Epithelial cell of proximal tubule (primary cell): ENCODE results near the gene ANOS1. TPM values are rescaled to one million over a fixed set of nuclear protein-coding genes. Genes with fewer than 3 reads are reported as not detected.

ENCODE experiments used
- DNase-seq: peaks from one replicate; pipeline ENCODE4 v3.0.0-alpha.2; 2011; ENCODE audit warnings: low read depth
- H3K4me3 ChIP-seq: 2 replicates; pipeline ENCODE4 v1.5.1; 2011; ENCODE audit warnings: low read depth, mild to moderate bottlenecking, low read length
- total RNA-seq: library from RNA; depleted of rRNA; stranded (reverse); fragments of >200 nt; gene quantifications from 2 replicates; pipeline ENCODE4 v1.2.3, GENCODE V29; 2015
- TF ChIP-seq, protein P1 (sequence below): conservative IDR thresholded peaks from 2 replicates; pipeline ENCODE4 v1.5.1; 2012; ENCODE audit warnings: low read depth, mild to moderate bottlenecking, low read length

The ANOS1 gene
- total RNA-seq, 1 donor from 2014 or later, result 2.3 TPM

DNA sequence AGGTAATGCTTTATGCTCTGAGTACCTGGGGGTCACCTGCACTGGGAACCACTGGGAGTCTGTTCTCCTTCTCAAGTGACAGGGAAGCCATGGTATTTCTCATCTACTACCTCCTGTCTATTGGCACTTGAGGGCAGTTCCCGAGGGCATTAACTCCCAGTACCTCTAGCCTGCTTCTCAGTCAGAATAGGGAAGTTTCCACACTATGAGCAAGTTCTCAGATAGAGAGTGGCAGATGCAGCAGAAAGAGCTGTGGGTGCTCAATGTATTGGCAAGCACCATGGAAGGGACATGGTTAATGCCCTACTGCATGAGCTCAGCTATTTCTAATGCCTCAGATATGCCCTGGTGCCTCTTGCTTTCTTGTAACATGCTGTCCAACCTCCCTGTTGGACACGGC is 74.1 kb downstream of the ANOS1 start:
- no peak for DNase-seq
- no peak overlapping the region for H3K4me3 ChIP-seq
- TF ChIP-seq, protein P1, sequence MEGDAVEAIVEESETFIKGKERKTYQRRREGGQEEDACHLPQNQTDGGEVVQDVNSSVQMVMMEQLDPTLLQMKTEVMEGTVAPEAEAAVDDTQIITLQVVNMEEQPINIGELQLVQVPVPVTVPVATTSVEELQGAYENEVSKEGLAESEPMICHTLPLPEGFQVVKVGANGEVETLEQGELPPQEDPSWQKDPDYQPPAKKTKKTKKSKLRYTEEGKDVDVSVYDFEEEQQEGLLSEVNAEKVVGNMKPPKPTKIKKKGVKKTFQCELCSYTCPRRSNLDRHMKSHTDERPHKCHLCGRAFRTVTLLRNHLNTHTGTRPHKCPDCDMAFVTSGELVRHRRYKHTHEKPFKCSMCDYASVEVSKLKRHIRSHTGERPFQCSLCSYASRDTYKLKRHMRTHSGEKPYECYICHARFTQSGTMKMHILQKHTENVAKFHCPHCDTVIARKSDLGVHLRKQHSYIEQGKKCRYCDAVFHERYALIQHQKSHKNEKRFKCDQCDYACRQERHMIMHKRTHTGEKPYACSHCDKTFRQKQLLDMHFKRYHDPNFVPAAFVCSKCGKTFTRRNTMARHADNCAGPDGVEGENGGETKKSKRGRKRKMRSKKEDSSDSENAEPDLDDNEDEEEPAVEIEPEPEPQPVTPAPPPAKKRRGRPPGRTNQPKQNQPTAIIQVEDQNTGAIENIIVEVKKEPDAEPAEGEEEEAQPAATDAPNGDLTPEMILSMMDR, result no peak

DNA sequence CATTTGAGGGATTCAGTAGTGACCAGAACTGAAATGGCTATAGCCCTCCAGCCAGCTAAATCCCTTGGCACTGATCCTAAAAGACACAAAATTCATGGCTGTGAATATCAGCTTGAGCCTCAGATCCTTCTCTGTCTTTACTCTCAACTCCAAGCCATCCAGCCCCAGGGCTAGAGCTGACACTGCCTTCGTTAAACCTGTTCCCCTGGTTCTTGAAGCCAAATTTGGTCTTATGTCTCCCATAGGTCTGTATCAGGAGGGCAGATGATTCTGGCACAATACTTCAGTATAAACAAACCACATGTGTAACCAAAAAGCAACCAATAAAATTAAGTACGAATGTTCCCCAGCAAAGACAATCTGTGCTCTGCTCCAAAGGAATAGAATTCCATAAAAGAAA is 78.0 kb downstream of the ANOS1 start:
- TF ChIP-seq, protein P1, result no peak
- no peak for DNase-seq
- no peak overlapping the region for H3K4me3 ChIP-seq

DNA sequence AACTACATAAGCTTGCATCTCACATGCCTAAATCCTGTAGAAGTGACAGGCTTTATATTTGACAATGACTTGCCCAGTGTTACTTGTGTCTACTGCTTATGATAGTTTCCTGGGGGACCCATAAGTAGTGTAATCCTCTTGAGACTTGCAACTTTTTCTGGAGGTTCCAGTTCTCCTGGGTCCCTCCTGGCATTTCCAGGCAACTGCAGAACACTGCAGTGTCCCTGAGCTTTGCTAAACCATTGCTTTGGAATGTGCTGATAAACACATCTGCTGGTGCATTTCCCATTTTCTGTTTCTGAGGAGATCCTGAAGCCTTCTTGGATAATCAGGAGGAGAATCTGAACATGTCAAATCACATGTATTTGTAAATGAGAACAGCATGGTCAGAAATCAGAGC is 82.0 kb downstream of the ANOS1 start:
- TF ChIP-seq, protein P1, result no peak
- H3K4me3 ChIP-seq, result no peak overlapping the region
- no peak for DNase-seq

DNA sequence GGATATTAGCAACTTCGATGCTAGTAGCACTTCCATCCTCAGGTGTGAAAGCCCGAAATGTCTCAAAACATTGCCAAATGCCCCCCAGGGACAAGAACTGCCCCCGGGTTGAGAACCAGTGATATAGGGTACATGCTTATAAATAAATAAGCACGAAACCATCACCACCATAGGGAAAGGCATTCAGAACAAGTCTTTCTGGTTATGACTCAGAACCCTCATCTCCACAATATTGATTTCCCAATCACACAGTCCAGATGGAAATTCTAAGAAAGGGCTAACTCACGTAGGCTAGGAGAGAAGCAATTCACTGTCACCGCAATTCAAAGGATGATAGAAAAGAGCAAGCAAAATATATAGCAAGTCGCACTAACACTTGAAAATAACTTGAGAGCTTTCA is 84.8 kb downstream of the ANOS1 start:
- TF ChIP-seq, protein P1, result no peak
- no peak for DNase-seq
- H3K4me3 ChIP-seq, result no peak overlapping the region

DNA sequence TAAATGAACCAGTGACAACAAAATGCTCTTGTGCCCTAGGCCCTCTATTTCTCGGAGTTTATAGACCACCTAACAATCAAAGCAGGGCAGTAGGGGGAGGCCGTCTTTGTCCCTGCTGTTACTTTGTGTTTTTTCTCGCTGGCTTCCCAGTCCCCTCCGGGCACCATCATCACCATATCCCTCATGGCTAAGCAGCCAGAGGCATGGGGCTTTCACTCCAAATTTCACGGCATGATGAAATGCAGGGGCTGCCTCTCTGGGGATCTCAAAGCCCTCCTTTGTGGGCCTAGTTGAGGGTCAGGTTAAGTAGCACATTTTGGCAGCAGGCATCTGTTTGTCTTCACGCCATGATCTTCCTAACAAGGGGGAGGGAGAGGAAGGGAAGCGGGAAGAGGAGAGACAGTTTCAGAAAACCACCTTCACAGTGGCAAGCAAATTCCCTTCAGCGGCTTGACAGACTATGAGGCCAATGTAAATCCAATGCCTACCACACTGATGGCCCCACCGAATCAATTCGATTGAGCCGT is 91.9 kb downstream of the ANOS1 start:
- DNase-seq, result no peak
- no peak overlapping the region for H3K4me3 ChIP-seq
- TF ChIP-seq, protein P1, result no peak

DNA sequence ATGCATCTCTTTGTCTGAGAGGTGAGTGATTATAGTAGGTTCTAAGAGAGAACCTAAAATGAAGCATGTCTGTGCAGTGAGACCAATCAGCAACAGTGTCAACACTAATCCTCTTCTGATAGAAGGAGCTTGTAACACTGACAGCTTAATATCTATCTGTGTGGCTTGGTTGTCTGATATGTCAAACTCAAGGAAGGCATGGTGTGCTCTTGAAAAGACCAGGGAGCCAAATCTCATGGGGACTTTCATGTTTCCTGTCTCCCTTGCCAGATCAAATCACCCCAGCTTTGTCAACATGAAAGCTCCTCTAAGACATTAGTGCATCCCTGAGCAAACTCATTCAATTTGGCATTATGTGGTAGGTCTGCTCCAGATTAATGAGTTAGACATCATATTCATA is 95.4 kb downstream of the ANOS1 start:
- no peak for DNase-seq
- H3K4me3 ChIP-seq, result no peak overlapping the region
- TF ChIP-seq, protein P1, result no peak

DNA sequence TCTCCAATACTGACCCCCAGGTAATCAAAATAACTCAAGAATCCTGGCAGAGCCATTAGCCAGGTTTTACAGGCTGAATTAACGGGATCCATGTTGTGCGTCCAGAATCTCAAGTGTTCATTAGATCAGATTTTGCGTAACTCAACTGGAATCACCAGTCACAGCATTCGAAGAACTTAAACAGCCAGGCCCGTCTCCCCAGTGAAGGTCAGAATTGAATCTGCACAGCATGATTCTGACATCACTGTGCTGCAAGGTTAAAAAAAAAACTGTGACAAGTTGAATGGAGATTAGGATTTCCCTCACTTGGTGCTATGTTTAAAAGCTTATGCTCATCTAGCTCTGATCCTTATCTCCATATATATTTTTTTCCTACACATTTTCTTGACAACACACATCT is 96.1 kb downstream of the ANOS1 start:
- no peak for DNase-seq
- H3K4me3 ChIP-seq, result no peak overlapping the region
- TF ChIP-seq, protein P1, result no peak
